SK-N-SH treated with all-trans-retinoic acid at 6 μM for 48 hours (cell line): ENCODE results near the gene ERC1.

Experiments
- CREB5 ChIP-seq: fragments of 250-450 bp; sonication (Bioruptor Pico); IDR thresholded peaks from 2 replicates; pipeline ENCODE4 v1.5.1; 2020; ENCODE audit warnings: low read depth, mild to moderate bottlenecking, moderate library complexity
- TSHZ2 ChIP-seq: fragments of 250-450 bp; sonication (Bioruptor Pico); IDR thresholded peaks from 2 replicates; pipeline ENCODE4 v1.5.0; 2020; ENCODE audit warnings: mild to moderate bottlenecking, moderate library complexity

- TF ChIP-seq TSHZ2 (CRISPR knock-in tag) (no peak), CREB5 (CRISPR knock-in tag) (no peak)
These were observed 414.6 kb downstream of the ERC1 start for GRCh38 chr12:1405619-1406018.
